Upper lobe of left lung (tissue), 4 donors: Measurements from ENCODE around the gene TMX2.

Experiments used
- CTCF ChIP-seq, 6 experiments: fragments of 450-650 bp in 4 of 6; fragments of 200-600 bp in 2 of 6; sonication (generic) in 2 of 6; IDR thresholded peaks; one replicate each; pipeline ENCODE4 v1.5.1; 2016 to 2019; ENCODE audit warnings: antibody characterized with exemption in 6 of 6
- EP300 ChIP-seq, 4 donors: sonication (generic); formaldehyde crosslinking; IDR thresholded peaks; one replicate each; pipeline ENCODE4 v1.5.1; 2017; ENCODE audit warnings: antibody characterized with exemption in 4 of 4, control low read depth in 2 of 4
- POLR2A ChIP-seq, 4 donors: fragments of 450-650 bp; IDR thresholded peaks; one replicate each; pipeline ENCODE4 v1.5.1; 2016 to 2017; ENCODE audit warnings: antibody characterized with exemption in 4 of 4, mild to moderate bottlenecking in 2 of 4
- POLR2AphosphoS5 ChIP-seq, 2 donors: sonication (generic); formaldehyde crosslinking; IDR thresholded peaks; one replicate each; pipeline ENCODE4 v1.5.1; 2017; ENCODE audit warnings: antibody characterized with exemption in 2 of 2

GRCh38 chr11:57712256-57713150 is at the start of gene TMX2:
- TF ChIP-seq CTCF (IDR thresholded peaks at IDR 0.05) (no peak), POLR2A (IDR thresholded peaks at IDR 0.05) (peak in 2 of 4 donors; percentile 38 to 64), POLR2AphosphoS5 (IDR thresholded peaks at IDR 0.05) (peak; percentile 64 to 78), EP300 (IDR thresholded peaks at IDR 0.05) (no peak)
